GM21381 (cell line): ENCODE data around the gene RGS10.
A peak's percentile ranks its signal among the peaks of the same experiment; 100 is the strongest.

Experiments
- ATAC-seq: cut with Tn5 transposase; IDR thresholded peaks from one replicate; pipeline ENCODE4 v1.9.1; 2021; ENCODE audit warnings: mild to moderate bottlenecking, moderate library complexity; ENCODE audit not compliant: unreplicated experiment

Gene RGS10

GRCh38 chr10:119499677-119500002 is 42.9 kb downstream of the RGS10 start:
- no peak for ATAC-seq

GRCh38 chr10:119498889-119499676 is 43.4 kb downstream of the RGS10 start:
- no peak for ATAC-seq

- ATAC-seq: no peak
Measured at GRCh38 chr10:119497243-119497642, 45.3 kb downstream of the RGS10 start.

DNA sequence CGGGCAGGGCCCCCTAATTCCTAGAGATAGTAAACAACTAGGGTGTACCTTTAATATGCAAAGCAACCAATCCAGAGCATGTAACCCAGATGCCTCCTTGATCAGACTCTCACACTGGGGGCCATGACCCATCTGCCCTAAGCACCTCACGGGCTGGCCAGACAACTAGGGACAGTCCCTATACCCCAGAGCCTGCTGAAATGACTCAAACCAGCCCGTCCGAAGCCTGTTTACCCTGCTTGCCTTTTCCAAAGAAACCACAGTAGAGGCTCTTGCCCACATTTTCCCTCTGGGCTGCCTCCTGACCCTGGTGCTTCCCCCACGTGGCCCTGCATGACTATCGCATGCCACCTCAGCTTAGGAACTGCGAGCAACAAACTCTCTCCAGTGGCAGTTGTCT is 46.2 kb downstream of the RGS10 start:
- peak; percentile 83 for ATAC-seq

GRCh38 chr10:119495545-119495944 is 47.0 kb downstream of the RGS10 start:
- ATAC-seq: no peak

GRCh38 chr10:119495021-119495505 is 47.5 kb downstream of the RGS10 start:
- ATAC-seq: no peak

DNA sequence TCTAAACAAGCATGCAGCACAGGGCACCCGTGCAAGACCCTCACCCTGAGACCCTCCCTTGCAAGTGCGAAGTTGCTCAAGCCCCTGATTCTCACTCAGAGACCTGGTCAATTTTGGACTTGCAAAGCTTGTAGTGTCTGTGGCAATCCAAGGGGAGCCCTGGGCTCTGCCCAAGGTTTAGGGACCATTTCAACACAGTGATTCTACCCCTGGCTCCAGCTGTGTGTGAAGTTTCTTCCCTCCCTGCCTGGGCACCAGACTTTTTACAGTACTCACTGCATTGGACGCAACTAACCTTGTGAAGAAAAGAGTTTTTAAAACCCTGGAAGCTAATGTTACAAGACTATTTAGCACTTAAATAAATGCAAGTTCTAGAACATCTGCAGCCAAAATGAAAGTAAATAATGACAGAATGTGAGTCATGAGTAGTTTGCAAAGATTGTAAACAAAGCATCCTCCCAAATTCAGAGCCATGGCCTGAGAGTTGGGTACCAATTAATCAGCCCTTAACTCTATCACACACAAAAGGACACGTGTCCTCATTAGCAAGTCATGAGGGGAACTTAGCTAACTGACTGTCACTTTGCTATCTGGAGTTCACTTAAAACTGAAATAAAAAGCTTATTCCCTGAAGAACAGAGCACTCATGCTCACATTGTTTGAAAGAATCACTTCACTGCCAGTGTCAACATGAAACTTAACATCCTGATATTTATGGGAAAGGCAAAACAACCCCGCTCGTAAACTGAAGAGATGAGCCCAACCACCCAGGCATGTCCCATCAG is 48.1 kb downstream of the RGS10 start:
- no peak for ATAC-seq

- no peak for ATAC-seq
Measured at GRCh38 chr10:119493155-119493554, 49.4 kb downstream of the RGS10 start.

GRCh38 chr10:119491966-119492757 is 50.4 kb downstream of the RGS10 start:
- ATAC-seq: no peak

- no peak for ATAC-seq
Measured at GRCh38 chr10:119489991-119490326, 52.6 kb downstream of the RGS10 start.

DNA sequence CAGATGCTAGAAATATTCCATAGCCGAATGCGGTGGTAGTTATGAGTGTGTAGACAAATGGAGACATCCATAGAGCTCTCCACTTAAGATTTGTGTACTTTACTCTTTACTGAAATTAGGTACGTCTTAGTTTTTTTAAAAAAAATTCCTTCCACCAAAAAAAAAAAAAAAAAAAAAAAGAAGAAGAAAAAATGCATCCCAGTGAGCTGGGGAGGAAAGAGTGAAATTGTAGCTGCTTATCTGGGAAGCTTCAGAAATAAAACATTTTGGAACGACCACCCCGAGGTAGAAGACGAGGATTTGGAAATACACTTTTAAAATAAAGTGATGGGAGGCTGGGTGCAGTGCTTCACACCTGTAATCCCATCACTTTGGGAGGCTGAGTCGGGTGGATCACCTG is 53.8 kb downstream of the RGS10 start:
- ATAC-seq: no peak

DNA sequence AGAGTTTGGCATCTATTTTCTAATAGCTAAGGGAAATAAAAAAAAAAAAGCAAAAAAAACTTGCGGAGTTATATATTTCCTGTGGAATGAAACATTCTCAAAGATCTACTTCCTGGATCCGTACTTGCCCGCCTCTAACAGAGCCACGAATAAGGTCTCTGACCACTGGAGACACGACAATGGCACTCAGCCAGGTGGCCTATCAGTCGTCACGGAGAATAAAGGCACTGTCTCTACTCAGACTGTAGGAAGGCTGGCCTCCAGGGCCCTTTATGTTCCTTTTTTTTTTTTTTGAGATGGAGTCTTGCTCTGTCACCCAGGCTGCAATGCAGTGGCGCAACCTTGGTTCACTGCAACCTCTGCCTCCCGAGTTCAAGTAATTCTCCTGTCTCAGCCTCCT is 58.7 kb downstream of the RGS10 start:
- ATAC-seq: no peak

GRCh38 chr10:119483001-119483400 is 59.5 kb downstream of the RGS10 start:
- no peak for ATAC-seq

DNA sequence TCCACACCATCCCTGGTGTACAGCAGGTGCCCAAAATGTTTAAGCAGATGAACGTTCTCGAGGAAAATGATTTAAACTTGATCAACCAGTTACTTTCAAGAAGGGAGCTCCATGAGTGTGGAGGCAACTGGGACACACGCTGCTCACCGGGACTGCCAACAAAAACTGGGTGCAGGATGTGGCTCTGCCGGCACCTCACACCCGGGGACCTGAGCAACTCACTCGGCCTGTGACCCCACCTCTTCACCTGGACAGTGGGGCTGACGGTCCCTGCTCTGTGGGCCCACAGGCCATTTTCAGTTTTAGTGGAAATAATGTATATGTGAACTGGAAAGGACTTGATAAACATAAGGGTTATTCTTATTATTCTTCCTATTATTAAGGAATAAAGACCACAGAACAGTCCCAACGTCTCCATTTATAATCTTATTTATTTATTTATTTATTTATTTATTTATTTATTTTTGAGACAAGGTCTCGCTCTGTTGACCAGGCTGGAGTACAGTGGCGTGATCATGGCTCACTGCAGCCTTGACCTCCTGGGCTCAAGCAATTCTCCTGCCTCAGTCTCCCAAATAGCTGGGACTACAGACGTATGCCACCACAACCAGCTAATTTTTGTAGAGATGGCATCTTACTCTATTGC is 60.6 kb downstream of the RGS10 start:
- ATAC-seq: no peak

DNA sequence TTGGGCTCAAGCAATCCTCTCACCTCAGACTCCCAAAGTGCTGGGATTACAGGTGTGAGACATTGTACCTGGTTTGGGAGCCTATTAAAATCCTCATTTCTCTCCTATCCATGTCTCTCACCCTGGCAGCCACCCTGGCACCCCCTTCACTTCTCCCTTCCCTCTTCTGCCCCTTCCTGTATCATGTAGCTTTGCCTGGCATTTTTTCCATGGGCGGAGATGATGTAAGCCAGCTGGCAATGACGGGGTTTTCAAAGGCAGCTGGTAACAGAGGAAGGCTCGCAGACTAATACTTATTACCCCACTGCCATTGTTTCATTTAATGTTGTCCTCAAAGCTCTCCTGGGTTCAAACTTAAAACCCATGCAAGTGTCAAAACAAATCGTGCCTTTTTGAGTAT is 61.9 kb downstream of the RGS10 start:
- no peak for ATAC-seq

DNA sequence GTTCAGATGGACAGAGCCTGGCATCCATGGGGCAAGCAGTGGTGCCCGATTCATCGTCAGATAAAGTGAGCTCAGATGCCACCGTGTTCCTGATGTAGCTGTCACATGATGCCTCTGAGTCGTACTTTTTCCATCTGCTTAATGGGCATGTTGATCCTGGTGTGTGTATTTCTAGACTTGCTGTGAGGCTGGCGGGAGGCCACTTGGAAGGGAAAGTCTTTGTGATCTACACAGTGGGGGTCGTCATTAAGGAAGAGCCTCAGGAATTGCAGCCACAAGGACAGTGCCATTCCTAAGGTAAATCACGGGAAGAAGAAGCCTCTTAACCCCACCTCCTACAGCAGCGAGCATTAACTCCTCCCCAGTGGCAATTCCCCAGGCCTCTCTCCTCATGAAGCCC is 63.0 kb downstream of the RGS10 start:
- no peak for ATAC-seq

DNA sequence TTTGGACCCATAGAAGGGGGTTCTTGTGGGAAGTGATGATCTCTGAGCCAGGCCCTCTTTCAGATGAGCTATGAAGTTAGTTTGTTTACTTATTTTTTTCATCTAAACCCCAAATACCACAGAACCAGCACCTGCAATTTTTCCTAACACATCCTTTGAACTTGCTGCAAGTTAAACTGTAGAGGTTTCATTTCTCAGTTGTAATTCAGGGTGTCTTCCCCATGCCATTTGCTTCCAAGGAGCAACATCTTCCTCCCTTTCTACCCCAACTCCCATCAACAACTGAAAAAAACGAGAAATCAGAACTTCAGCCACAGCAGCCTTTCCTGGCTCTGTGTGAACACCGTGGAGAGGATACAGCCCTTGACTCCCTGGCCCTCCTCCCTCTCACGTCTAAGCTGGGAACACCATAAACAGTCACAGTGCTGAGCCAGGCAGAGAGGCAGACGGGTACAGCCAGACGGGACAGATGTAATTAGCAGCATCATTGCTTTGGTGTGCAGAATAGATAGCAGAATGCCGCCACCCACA is 63.6 kb downstream of the RGS10 start:
- no peak for ATAC-seq

DNA sequence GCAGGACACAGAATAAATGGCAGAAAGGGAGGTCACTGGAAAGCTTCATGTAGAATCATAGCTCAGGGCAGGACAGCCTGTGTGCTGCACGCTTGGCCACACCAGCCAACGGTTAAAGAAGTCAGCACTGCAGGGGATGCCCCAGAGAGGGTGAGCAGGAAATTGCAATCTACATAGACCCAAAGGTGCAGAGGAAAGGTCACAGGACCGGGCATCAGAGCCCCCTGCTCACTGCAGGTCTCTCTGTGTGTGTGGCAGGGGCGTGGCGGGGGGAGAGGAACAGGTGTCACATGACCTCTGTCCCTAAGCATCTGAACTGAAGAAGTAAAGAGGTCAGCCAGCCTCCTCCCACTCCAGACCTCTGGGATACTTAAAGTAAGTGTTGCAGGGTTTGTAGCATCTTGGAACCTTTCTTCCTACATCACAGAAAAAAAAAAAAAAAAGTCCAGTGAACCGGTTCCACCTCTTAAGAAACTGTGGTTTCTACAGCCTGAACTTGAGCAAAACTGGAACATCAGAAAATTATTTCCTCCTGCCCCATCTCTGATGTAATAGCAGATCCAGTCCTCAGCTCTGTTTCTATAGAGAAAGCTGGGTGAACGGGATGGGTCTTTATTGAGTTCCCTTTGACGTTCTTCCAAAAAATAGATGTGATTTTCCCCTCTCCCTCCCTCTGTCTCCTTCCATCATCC is 64.3 kb downstream of the RGS10 start:
- ATAC-seq: peak; percentile 80

DNA sequence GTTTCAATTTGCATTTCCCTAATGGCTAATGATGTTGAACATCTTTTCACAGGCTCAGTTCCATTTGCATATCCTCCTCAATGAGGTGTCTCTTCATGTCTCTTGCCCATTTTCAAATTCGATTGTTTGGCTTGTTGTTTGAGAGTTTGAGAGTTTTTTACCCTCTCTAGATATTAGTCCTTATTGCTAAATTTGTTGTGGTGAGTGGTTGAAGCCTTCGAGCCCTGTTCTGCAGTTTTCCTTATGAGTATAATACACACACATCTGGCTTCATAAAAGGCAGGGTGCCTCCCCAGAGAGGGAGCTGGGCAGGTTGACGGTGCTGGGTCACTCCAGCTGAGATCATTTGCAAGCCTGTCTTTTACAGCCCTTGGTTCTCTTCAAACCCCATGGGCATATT is 65.1 kb downstream of the RGS10 start:
- peak; percentile 53 for ATAC-seq

GRCh38 chr10:119474606-119475005 is 67.9 kb downstream of the RGS10 start:
- no peak for ATAC-seq
